ENCODE measurements around the gene CXorf49.

GRCh38 chrX:71665747-71666146 lies 52.3 kb downstream of the CXorf49 start:
- TF ChIP-seq CTCF (IDR thresholded peaks at IDR 0.05), result no peak
- TF ChIP-seq POLR2A (IDR thresholded peaks at IDR 0.05), result no peak
